ENCODE data around the gene L1TD1. TPM values are rescaled to one million over a fixed set of nuclear protein-coding genes. Genes with fewer than 3 reads are reported as not detected.

Gene L1TD1, protein sequence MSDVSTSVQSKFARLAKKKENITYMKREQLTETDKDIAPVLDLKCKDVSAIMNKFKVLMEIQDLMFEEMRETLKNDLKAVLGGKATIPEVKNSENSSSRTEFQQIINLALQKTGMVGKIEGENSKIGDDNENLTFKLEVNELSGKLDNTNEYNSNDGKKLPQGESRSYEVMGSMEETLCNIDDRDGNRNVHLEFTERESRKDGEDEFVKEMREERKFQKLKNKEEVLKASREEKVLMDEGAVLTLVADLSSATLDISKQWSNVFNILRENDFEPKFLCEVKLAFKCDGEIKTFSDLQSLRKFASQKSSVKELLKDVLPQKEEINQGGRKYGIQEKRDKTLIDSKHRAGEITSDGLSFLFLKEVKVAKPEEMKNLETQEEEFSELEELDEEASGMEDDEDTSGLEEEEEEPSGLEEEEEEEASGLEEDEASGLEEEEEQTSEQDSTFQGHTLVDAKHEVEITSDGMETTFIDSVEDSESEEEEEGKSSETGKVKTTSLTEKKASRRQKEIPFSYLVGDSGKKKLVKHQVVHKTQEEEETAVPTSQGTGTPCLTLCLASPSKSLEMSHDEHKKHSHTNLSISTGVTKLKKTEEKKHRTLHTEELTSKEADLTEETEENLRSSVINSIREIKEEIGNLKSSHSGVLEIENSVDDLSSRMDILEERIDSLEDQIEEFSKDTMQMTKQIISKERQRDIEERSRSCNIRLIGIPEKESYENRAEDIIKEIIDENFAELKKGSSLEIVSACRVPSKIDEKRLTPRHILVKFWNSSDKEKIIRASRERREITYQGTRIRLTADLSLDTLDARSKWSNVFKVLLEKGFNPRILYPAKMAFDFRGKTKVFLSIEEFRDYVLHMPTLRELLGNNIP
- total RNA-seq: under 0.01 TPM in 1 of 2 replicates, not detected in the other

GRCh38 chr1:62194651-62195544 is at the start of gene L1TD1:
Gene L1TD1, plus strand, starts transcription at chr1:62194849. Its CDS starts 11,780 bp downstream, at chr1:62206629.

Other genes starting within 250 kb of the L1TD1 start
- 0.09 and 0.28 TPM in 2 replicates for gene KANK4, start 124.6 kb downstream of the L1TD1 start, total RNA-seq
- 12.3 and 15.2 TPM in 2 replicates for gene USP1, start 242.2 kb downstream of the L1TD1 start, total RNA-seq